ENCODE data around the gene KLHL29.

GRCh38 chr2:23536326-23536725, 151.3 kb downstream of the KLHL29 start:
- TF ChIP-seq CTCF (IDR thresholded peaks at IDR 0.05; ENCODE audit: low read depth, low read length) (no peak), POLR2A (IDR thresholded peaks at IDR 0.05; ENCODE audit: extremely low read depth, insufficient read length) (no peak), MYC (IDR thresholded peaks at IDR 0.05; ENCODE audit: low read depth, low read length) (no peak), MAX (IDR thresholded peaks at IDR 0.05; ENCODE audit: low read depth, low read length) (no peak)

Data from NB4 (cell line).